Neuronal stem cell (in vitro differentiated cells): Measurements from ENCODE around the gene KIF26B.

Experiments used
- DNase-seq: peaks from one replicate; pipeline ENCODE4 v3.0.0-alpha.2; 2013; ENCODE audit warnings: low spot score
- H2AFZ ChIP-seq: one replicate; pipeline ENCODE4 v1.6.1; 2013; ENCODE audit warnings: mild to moderate bottlenecking, low read length, inconsistent platforms
- H2AK5ac ChIP-seq: 2 replicates; pipeline ENCODE4 v1.6.1; 2013; ENCODE audit warnings: low read depth, mild to moderate bottlenecking, inconsistent platforms, low read length, moderate library complexity, mixed read lengths
- H2BK120ac ChIP-seq: 2 replicates; pipeline ENCODE4 v1.6.1; 2013; ENCODE audit warnings: low read depth, mild to moderate bottlenecking, inconsistent platforms, low read length, moderate library complexity, mixed read lengths
- H2BK12ac ChIP-seq: one replicate; pipeline ENCODE4 v1.6.1; 2013; ENCODE audit warnings: low read length, inconsistent platforms
- H2BK15ac ChIP-seq: 2 replicates; pipeline ENCODE4 v1.6.1; 2013; ENCODE audit warnings: mild to moderate bottlenecking, low read length, inconsistent platforms, mixed read lengths
- H2BK5ac ChIP-seq: one replicate; pipeline ENCODE4 v1.6.1; 2013; ENCODE audit warnings: inconsistent platforms, mild to moderate bottlenecking, low read length, moderate library complexity
- H3K14ac ChIP-seq: one replicate; pipeline ENCODE4 v1.6.1; 2013; ENCODE audit warnings: low read length, inconsistent platforms
- H3K18ac ChIP-seq: 2 replicates; pipeline ENCODE4 v1.6.1; 2013; ENCODE audit warnings: low read length, inconsistent platforms
- H3K23ac ChIP-seq: 2 replicates; pipeline ENCODE4 v1.6.1; 2013; ENCODE audit warnings: low read depth, mild to moderate bottlenecking, mixed read lengths, low read length, inconsistent platforms; ENCODE audit not compliant: poor library complexity
- H3K27ac ChIP-seq: replicated peaks from 3 replicates; pipeline ENCODE4 v1.5.1; 2013; ENCODE audit warnings: low read length, inconsistent platforms
- H3K27me3 ChIP-seq, 3 experiments: 2 replicates each; pipeline ENCODE4 v1.6.1; 2013; ENCODE audit warnings: low read length in 3 of 3, mild to moderate bottlenecking in 2 of 3, inconsistent platforms in 1 of 3, low read depth in 1 of 3, mixed read lengths in 1 of 3, moderate library complexity in 1 of 3; ENCODE audit not compliant: control insufficient read depth in 3 of 3, insufficient read depth in 3 of 3
- H3K36me3 ChIP-seq, 2 donors: replicated peaks in 1 of 2; 2 replicates each; pipeline ENCODE4 v1.6.1; 2013; ENCODE audit warnings: low read length in 2 of 2; ENCODE audit not compliant: control insufficient read depth in 2 of 2, insufficient read depth in 2 of 2
- H3K4ac ChIP-seq: 2 replicates; pipeline ENCODE4 v1.6.1; 2013; ENCODE audit warnings: inconsistent platforms, mild to moderate bottlenecking, low read length, moderate library complexity
- H3K4me1 ChIP-seq, 2 donors: 1 replicate in 1 of 2; 2 replicates in 1 of 2; pipeline ENCODE4 v1.6.1; 2013; ENCODE audit warnings: low read length in 2 of 2, low read depth in 1 of 2; ENCODE audit not compliant: control insufficient read depth in 2 of 2, insufficient read depth in 1 of 2
- H3K4me2 ChIP-seq: one replicate; pipeline ENCODE4 v1.6.1; 2013; ENCODE audit warnings: mild to moderate bottlenecking, low read length, inconsistent platforms; ENCODE audit not compliant: insufficient read depth, poor library complexity, severe bottlenecking
- H3K4me3 ChIP-seq, 2 donors: 2 replicates each; pipeline ENCODE4 v1.5.1; 2013; ENCODE audit warnings: low read length in 2 of 2, mild to moderate bottlenecking in 2 of 2, inconsistent platforms in 1 of 2, moderate library complexity in 1 of 2
- H3K79me1 ChIP-seq: one replicate; pipeline ENCODE4 v1.6.1; 2013; ENCODE audit warnings: low read depth, mild to moderate bottlenecking, inconsistent platforms, low read length, moderate library complexity
- H3K9ac ChIP-seq: one replicate; pipeline ENCODE4 v1.6.1; 2013; ENCODE audit warnings: mild to moderate bottlenecking, low read depth, low read length, inconsistent platforms; ENCODE audit not compliant: poor library complexity
- H3K9me3 ChIP-seq, 2 donors: replicated peaks in 1 of 2; 2 replicates each; pipeline versions ENCODE3 to v1.6.1; 2013; ENCODE audit warnings: low read length in 2 of 2, mild to moderate bottlenecking in 2 of 2, inconsistent platforms in 1 of 2, low read depth in 1 of 2, mixed read lengths in 1 of 2, moderate library complexity in 1 of 2; ENCODE audit not compliant: control insufficient read depth in 2 of 2, insufficient read depth in 1 of 2
- H4K8ac ChIP-seq: one replicate; pipeline ENCODE4 v1.6.1; 2013; ENCODE audit warnings: low read depth, mild to moderate bottlenecking, inconsistent platforms, low read length, moderate library complexity
- H4K91ac ChIP-seq: one replicate; pipeline ENCODE4 v1.6.1; 2013; ENCODE audit warnings: low read length, low read depth, mild to moderate bottlenecking, inconsistent platforms; ENCODE audit not compliant: poor library complexity
- WGBS, 2 donors: extraction: QIAGEN DNeasy Blood & Tissue Kit; methylation state at CpG; one replicate each; pipeline ENCODE4 v1.1.7; 2013; ENCODE audit warnings: missing lambda C conversion rate in 2 of 2, mixed read lengths in 1 of 2; ENCODE audit not compliant: insufficient read length in 2 of 2, insufficient replicate concordance in 1 of 2; ENCODE audit errors: extremely low coverage in 2 of 2; 5-methylcytosine and 5-hydroxymethylcytosine counted together

Gene KIF26B

DNA sequence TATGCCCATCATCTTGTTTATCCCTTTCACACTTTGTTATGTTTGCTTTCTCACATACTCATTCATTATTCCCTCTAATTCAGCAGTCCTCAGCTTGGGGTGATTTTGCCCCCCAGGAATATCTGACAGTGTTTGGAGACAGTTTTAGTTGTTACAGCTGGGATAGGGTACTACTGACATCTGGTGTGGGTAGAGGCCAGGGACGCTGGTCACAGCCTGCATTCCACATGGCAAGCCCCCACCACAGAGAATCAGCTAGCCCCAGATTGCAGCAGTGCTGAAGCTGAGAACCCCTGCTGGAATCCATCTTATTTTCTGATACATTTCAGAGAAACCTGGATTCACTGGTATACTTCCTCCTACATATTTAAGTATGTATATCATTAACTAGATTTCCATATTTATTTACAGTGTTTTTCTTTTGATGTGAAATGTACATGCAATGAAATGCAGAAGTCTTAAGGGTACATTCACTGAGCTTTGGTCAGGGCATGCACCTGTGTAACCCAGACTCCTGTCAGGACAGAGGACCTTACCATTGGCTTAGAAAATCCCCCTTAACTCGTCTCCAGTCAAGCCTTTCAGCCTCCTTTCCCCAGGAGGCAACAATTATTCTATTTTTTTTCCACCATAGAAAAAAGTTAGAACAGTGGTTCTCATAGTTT lies 68.3 kb downstream of the KIF26B start:
- Histone ChIP-seq H3K4me2 (no peak overlapping the region), H2AFZ (no peak overlapping the region), H3K4ac (no peak overlapping the region), H3K23ac (no peak overlapping the region), H2BK120ac (no peak overlapping the region), H2BK15ac (no peak overlapping the region), H4K8ac (no peak overlapping the region), H3K9me3 (peaks cover 0 to 1% of the 10 kb centered on the region in 2 donors), H3K79me1 (peaks cover 5% of the 10 kb centered on the region), H3K27me3 (no peaks in the 10 kb centered on the region), H3K36me3 (no peaks in the 10 kb centered on the region), H4K91ac (no peak overlapping the region), H2BK5ac (no peak overlapping the region), H3K14ac (no peak overlapping the region), H3K4me3 (no peak overlapping the region), H2AK5ac (no peak overlapping the region), H3K27ac (no peak overlapping the region), H3K18ac (no peak overlapping the region), H3K4me1 (peaks cover 14 to 16% of the 10 kb centered on the region in 2 donors), H3K9ac (no peak overlapping the region), H2BK12ac (no peak overlapping the region)
- DNase-seq, result no peak
- WGBS, 2 donors, result no CpG with 5 or more reads among the region's 2 CpGs

DNA sequence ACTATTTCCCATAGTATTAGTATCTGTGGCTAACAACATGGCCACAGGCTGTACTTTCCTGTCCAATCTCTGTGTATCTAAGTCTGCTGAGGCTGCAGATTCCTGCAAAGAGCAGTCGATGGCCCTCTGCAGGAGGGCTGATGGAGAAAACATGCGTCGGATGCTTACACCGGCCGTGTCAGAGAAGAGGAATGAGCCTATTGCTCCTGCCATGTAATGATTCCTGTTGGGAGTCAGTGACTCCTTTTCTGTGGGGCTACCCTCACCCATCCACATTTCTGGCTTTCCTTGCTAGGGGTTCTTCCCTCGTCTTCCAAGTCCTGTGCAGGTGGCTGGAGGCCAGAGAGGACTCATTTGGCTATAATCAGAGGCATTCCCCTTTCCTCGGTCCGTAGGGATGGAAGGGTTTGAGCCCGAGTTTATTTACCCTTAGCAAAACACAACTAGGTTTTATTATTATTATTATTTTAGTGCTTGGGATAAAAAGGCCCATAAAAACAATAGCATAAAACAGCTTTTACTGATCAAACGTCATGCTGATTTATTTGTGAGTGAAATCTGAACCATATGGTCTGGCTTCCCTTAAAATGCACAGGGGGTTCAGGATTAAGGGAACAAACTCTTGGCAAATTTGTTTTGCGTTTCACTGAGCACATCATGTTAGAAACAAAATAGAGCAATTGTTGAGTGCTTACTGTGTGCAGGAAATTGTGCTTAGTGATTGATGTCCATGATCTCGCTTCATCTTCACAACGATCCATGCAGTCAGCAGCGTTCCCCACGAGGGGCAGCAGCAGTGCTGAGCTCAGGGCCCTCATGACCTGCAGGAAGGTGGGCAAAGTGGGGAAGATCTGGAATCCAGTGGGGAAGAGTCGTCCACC lies 70.8 kb downstream of the KIF26B start:
- H3K4me2 ChIP-seq, result no peak overlapping the region
- H3K9ac ChIP-seq, result no peak overlapping the region
- H2AK5ac ChIP-seq, result no peak overlapping the region
- H3K9me3 ChIP-seq, result peaks cover 1 to 7% of the 10 kb centered on the region in 2 donors
- no peak overlapping the region for H2BK15ac ChIP-seq
- no peak overlapping the region for H3K14ac ChIP-seq
- no peak overlapping the region for H3K23ac ChIP-seq
- no peak overlapping the region for H2BK12ac ChIP-seq
- H3K36me3 ChIP-seq, result no peaks in the 10 kb centered on the region
- no peak overlapping the region for H3K4me3 ChIP-seq
- no peak overlapping the region for H4K91ac ChIP-seq
- no peak for DNase-seq
- H3K79me1 ChIP-seq, result peaks cover 5% of the 10 kb centered on the region
- no CpG with 5 or more reads among the region's 16 CpGs for WGBS, 2 donors
- H3K4me1 ChIP-seq, result peaks cover 8 to 9% of the 10 kb centered on the region in 2 donors
- no peak overlapping the region for H3K27ac ChIP-seq
- H3K4ac ChIP-seq, result no peak overlapping the region
- H2BK120ac ChIP-seq, result no peak overlapping the region
- no peak overlapping the region for H4K8ac ChIP-seq
- no peak overlapping the region for H2BK5ac ChIP-seq
- peak overlapping the region; percentile 6 for H2AFZ ChIP-seq
- H3K18ac ChIP-seq, result no peak overlapping the region
- H3K27me3 ChIP-seq, result no peaks in the 10 kb centered on the region

DNA sequence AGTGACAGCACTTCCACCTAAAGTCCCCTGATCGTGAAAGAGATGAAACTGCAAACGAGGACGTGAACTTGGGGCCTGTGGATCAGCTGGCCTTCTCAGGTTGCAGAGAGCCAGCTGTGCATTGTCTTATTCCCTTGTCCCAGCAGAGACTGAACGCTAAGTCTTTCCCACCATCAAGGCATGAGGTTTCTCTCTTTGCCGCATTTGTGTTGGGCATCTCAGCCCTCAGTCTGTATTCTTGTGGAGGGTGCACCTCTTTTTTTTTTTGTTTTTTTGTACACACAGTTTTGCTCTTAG lies 71.4 kb downstream of the KIF26B start:
- Histone ChIP-seq H2BK12ac (no peak overlapping the region), H3K9ac (no peak overlapping the region), H3K27ac (no peak overlapping the region), H3K9me3 (peaks cover 1 to 7% of the 10 kb centered on the region in 2 donors), H2AK5ac (no peak overlapping the region), H3K79me1 (peaks cover 5% of the 10 kb centered on the region), H3K4ac (no peak overlapping the region), H2AFZ (no peak overlapping the region), H3K27me3 (no peaks in the 10 kb centered on the region), H3K14ac (no peak overlapping the region), H2BK120ac (no peak overlapping the region), H2BK15ac (no peak overlapping the region), H3K4me2 (no peak overlapping the region), H3K4me3 (no peak overlapping the region), H3K36me3 (no peaks in the 10 kb centered on the region), H3K4me1 (peaks cover 5 to 9% of the 10 kb centered on the region in 2 donors), H3K18ac (no peak overlapping the region), H4K8ac (no peak overlapping the region), H3K23ac (no peak overlapping the region), H4K91ac (no peak overlapping the region), H2BK5ac (no peak overlapping the region)
- WGBS, 2 donors, result no CpG with 5 or more reads among the region's 5 CpGs
- DNase-seq, result no peak

DNA sequence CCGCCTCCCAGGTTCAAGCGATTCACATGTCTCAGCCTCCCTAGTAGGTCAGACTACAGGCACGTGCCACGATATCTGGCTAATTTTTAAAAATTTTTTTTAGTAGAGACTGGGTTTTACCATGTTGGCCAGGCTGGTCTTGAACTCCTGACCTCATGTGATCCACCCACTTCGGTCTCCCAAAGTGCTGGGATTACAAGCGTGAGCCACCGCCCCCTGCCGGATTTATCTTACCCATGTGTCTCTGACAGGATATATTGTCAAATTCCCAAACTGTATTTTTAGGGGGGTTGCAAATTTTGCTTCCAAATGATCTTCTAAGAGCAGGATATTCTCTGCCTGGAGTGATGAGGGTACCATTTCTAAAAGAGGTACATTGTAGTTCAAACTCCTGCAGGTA lies 74.3 kb downstream of the KIF26B start:
- Histone ChIP-seq H2BK120ac (no peak overlapping the region), H2AFZ (no peak overlapping the region), H3K23ac (no peak overlapping the region), H4K8ac (no peak overlapping the region), H3K18ac (no peak overlapping the region), H2BK15ac (no peak overlapping the region), H3K27me3 (no peaks in the 10 kb centered on the region), H3K4me2 (no peak overlapping the region), H3K9ac (no peak overlapping the region), H4K91ac (no peak overlapping the region), H3K79me1 (peaks cover 5% of the 10 kb centered on the region), H3K27ac (no peak overlapping the region), H3K4me1 (peaks cover 5% of the 10 kb centered on the region in 2 donors), H3K36me3 (no peaks in the 10 kb centered on the region), H3K4me3 (no peak overlapping the region), H2AK5ac (peak overlapping the region; percentile 52), H2BK5ac (no peak overlapping the region), H3K14ac (no peak overlapping the region), H3K9me3 (peaks cover 1 to 7% of the 10 kb centered on the region in 2 donors), H2BK12ac (no peak overlapping the region), H3K4ac (no peak overlapping the region)
- DNase-seq, result no peak
- WGBS, 2 donors, result no CpG with 5 or more reads among the region's 8 CpGs
